GM18498 (cell line): ENCODE results near the gene PPM1L.
A peak's percentile ranks its signal among the peaks of the same experiment; 100 is the strongest.

Source experiments
- ATAC-seq: cut with Tn5 transposase; IDR thresholded peaks from one replicate; pipeline ENCODE4 v1.9.1; 2021; ENCODE audit warnings: mild to moderate bottlenecking, moderate library complexity; ENCODE audit not compliant: unreplicated experiment

The PPM1L gene

GRCh38 chr3:161070980-161071663 is 315.1 kb downstream of the PPM1L start:
- ATAC-seq = no peak

- ATAC-seq = no peak
These were observed 316.2 kb downstream of the PPM1L start for GRCh38 chr3:161072211-161072621.

- no peak for ATAC-seq
These were observed 316.7 kb downstream of the PPM1L start for GRCh38 chr3:161072751-161073150.

GRCh38 chr3:161073181-161073580 is 317.1 kb downstream of the PPM1L start:
- ATAC-seq = no peak

- ATAC-seq = peak; percentile 81
These were observed 325.6 kb downstream of the PPM1L start for GRCh38 chr3:161081633-161082032.

GRCh38 chr3:161082063-161082462 is 326.0 kb downstream of the PPM1L start:
- ATAC-seq = peak; percentile 18

GRCh38 chr3:161083131-161083530 is 327.1 kb downstream of the PPM1L start:
- no peak for ATAC-seq

- ATAC-seq = no peak
These were observed 328.2 kb downstream of the PPM1L start for GRCh38 chr3:161084277-161084676.

- no peak for ATAC-seq
These were observed 337.9 kb downstream of the PPM1L start for GRCh38 chr3:161093895-161094294.

GRCh38 chr3:161096771-161097367 is 340.8 kb downstream of the PPM1L start:
- no peak for ATAC-seq

GRCh38 chr3:161100994-161101393 is 345.0 kb downstream of the PPM1L start:
- no peak for ATAC-seq

- no peak for ATAC-seq
These were observed 345.6 kb downstream of the PPM1L start for GRCh38 chr3:161101609-161102008.

- no peak for ATAC-seq
These were observed 347.9 kb downstream of the PPM1L start for GRCh38 chr3:161103776-161104385.

- peak; percentile 80 for ATAC-seq
These were observed 348.8 kb downstream of the PPM1L start, which contains the start of gene B3GALNT1 for GRCh38 chr3:161104561-161105551. TSS of gene B3GALNT1 (minus strand) at chr3:161105349. CDS start at chr3:161086754, 18,595 bp downstream.

GRCh38 chr3:161107311-161107710 is 351.3 kb downstream of the PPM1L start:
- ATAC-seq = no peak

- ATAC-seq = no peak
These were observed 352.8 kb downstream of the PPM1L start for GRCh38 chr3:161108840-161109239.

- ATAC-seq = no peak
These were observed 361.6 kb downstream of the PPM1L start for GRCh38 chr3:161117646-161118045.

- ATAC-seq = no peak
These were observed 370.5 kb downstream of the PPM1L start for GRCh38 chr3:161126495-161126894.
